Measurements from ENCODE around the gene AMELX. TPM values are rescaled to one million over a fixed set of nuclear protein-coding genes. Genes with fewer than 3 reads are reported as not detected.

AMELX gene
- total RNA-seq, 6 experiments from 2014 or later, result not detected

- Mint-ChIP-seq H3K4me3 (no peak overlapping the region), H3K36me3 (ENCODE audit: low read depth) (no peaks in the 10 kb centered on the region), H3K27me3 (ENCODE audit: insufficient read depth) (no peaks in the 10 kb centered on the region), H3K4me1 (ENCODE audit: low read depth) (peaks cover 81% of the 10 kb centered on the region), H3K27ac (no peak overlapping the region), H3K9me3 (no peaks in the 10 kb centered on the region)
- no peak for TF ChIP-seq CTCF (IDR thresholded peaks at IDR 0.05)
- no peak for DNase-seq
These were observed 24.2 kb upstream of the AMELX start for GRCh38 chrX:11269006-11269405.

- Mint-ChIP-seq H3K4me1 (ENCODE audit: low read depth) (peaks cover 81% of the 10 kb centered on the region), H3K36me3 (ENCODE audit: low read depth) (no peaks in the 10 kb centered on the region), H3K27ac (no peak overlapping the region), H3K4me3 (no peak overlapping the region), H3K9me3 (no peaks in the 10 kb centered on the region), H3K27me3 (ENCODE audit: insufficient read depth) (no peaks in the 10 kb centered on the region)
- no peak for TF ChIP-seq CTCF (IDR thresholded peaks at IDR 0.05)
- DNase-seq, result no peak
These were observed 23.2 kb upstream of the AMELX start for GRCh38 chrX:11269996-11270395.

- no peaks in the 10 kb centered on the region for H3K27me3 Mint-ChIP-seq (ENCODE audit: insufficient read depth)
- no peak for TF ChIP-seq CTCF (IDR thresholded peaks at IDR 0.05)
- H3K4me3 Mint-ChIP-seq, result peak overlapping the region; percentile 63
- H3K9me3 Mint-ChIP-seq, result no peaks in the 10 kb centered on the region
- no peak for DNase-seq
- peak overlapping the region; percentile 64 for H3K27ac Mint-ChIP-seq
- peaks cover 70% of the 10 kb centered on the region for H3K4me1 Mint-ChIP-seq (ENCODE audit: low read depth)
- no peaks in the 10 kb centered on the region for H3K36me3 Mint-ChIP-seq (ENCODE audit: low read depth)
These were observed 20.9 kb upstream of the AMELX start for GRCh38 chrX:11272290-11272689.

- peak overlapping the region; percentile 64; the same call in 1 of the 2 replicates for H3K27ac Mint-ChIP-seq
These were observed 20.4 kb upstream of the AMELX start for GRCh38 chrX:11272863-11273262.

GRCh38 chrX:11273544-11273943 is 19.7 kb upstream of the AMELX start:
- peaks cover 59% of the 10 kb centered on the region for H3K4me1 Mint-ChIP-seq (ENCODE audit: low read depth)
- no peaks in the 10 kb centered on the region for H3K36me3 Mint-ChIP-seq (ENCODE audit: low read depth)
- H3K27me3 Mint-ChIP-seq (ENCODE audit: insufficient read depth), result no peaks in the 10 kb centered on the region
- DNase-seq, result peak; percentile 68
- TF ChIP-seq CTCF (IDR thresholded peaks at IDR 0.05), result no peak
- H3K4me3 Mint-ChIP-seq, result no peak overlapping the region
- H3K27ac Mint-ChIP-seq, result peak overlapping the region; percentile 64; the same call in 1 of the 2 replicates
- H3K9me3 Mint-ChIP-seq, result no peaks in the 10 kb centered on the region

More at GRCh38 chrX:11272863-11273262, 20.4 kb upstream of the AMELX start:
- H3K4me1 Mint-ChIP-seq (ENCODE audit: low read depth), result peaks cover 65% of the 10 kb centered on the region
- no peaks in the 10 kb centered on the region for H3K36me3 Mint-ChIP-seq (ENCODE audit: low read depth)
- no peaks in the 10 kb centered on the region for H3K9me3 Mint-ChIP-seq
- DNase-seq, result no peak
- no peak for TF ChIP-seq CTCF (IDR thresholded peaks at IDR 0.05)
- no peaks in the 10 kb centered on the region for H3K27me3 Mint-ChIP-seq (ENCODE audit: insufficient read depth)
- peak overlapping the region; percentile 63; the same call in 1 of the 2 replicates for H3K4me3 Mint-ChIP-seq

- no peaks in the 10 kb centered on the region for H3K4me1 Mint-ChIP-seq (ENCODE audit: low read depth)
- no peak for DNase-seq
- no peak for TF ChIP-seq CTCF (IDR thresholded peaks at IDR 0.05)
- no peaks in the 10 kb centered on the region for H3K36me3 Mint-ChIP-seq (ENCODE audit: low read depth)
- H3K27ac Mint-ChIP-seq, result no peak overlapping the region
- no peaks in the 10 kb centered on the region for H3K9me3 Mint-ChIP-seq
- no peaks in the 10 kb centered on the region for H3K27me3 Mint-ChIP-seq (ENCODE audit: insufficient read depth)
- no peak overlapping the region for H3K4me3 Mint-ChIP-seq
These were observed 11.2 kb upstream of the AMELX start for GRCh38 chrX:11282043-11282442.

Measured in HFFc6 (cell line).